Testis (tissue), 2 donors: Measurements from ENCODE around the gene HEATR5A.

Source experiments
- CTCF ChIP-seq, 3 experiments: fragments of 450-650 bp in 2 of 3; fragments of 200-600 bp in 1 of 3; sonication (generic) in 1 of 3; IDR thresholded peaks; one replicate each; pipeline ENCODE4 v1.5.1; 2016 to 2019; ENCODE audit warnings: antibody characterized with exemption in 3 of 3, mild to moderate bottlenecking in 2 of 3, moderate library complexity in 1 of 3
- POLR2A ChIP-seq: fragments of 450-650 bp; IDR thresholded peaks from one replicate; pipeline ENCODE4 v1.6.1; 2017; ENCODE audit warnings: antibody characterized with exemption, mild to moderate bottlenecking, moderate library complexity

- TF ChIP-seq POLR2A (no peak), CTCF (IDR thresholded peaks at IDR 0.05) (no peak)
Observed at GRCh38 chr14:31244626-31245025, 175.7 kb downstream of the HEATR5A start.
